Testis (tissue), 3 donors: ENCODE data around the gene QRFP. TPM values are rescaled to one million over a fixed set of nuclear protein-coding genes. Genes with fewer than 3 reads are reported as not detected.

ENCODE experiments used
- DNase-seq: peaks from one replicate; pipeline ENCODE4 v3.0.0-alpha.2; 2019
- H3K27ac ChIP-seq, 2 donors: fragments of 200-600 bp; sonication (generic); one replicate each; pipeline ENCODE4 v1.5.1; 2019
- H3K27me3 ChIP-seq: fragments of 200-600 bp; sonication (generic); one replicate; pipeline ENCODE4 v1.5.1; 2019
- H3K36me3 ChIP-seq: fragments of 200-600 bp; sonication (generic); one replicate; pipeline ENCODE4 v1.5.1; 2017; ENCODE audit warnings: low read depth; ENCODE audit errors: missing control alignments
- H3K4me1 ChIP-seq: fragments of 200-600 bp; sonication (generic); one replicate; pipeline ENCODE4 v1.5.1; 2019
- H3K4me3 ChIP-seq, 2 donors: fragments of 200-600 bp; sonication (generic); one replicate each; pipeline ENCODE4 v1.5.1; 2017 to 2019
- H3K9me3 ChIP-seq: fragments of 200-600 bp; sonication (generic); one replicate; pipeline ENCODE4 v1.5.1; 2017
- POLR2A ChIP-seq: fragments of 450-650 bp; IDR thresholded peaks from one replicate; pipeline ENCODE4 v1.6.1; 2017; ENCODE audit warnings: antibody characterized with exemption, mild to moderate bottlenecking, moderate library complexity
- WGBS, 2 donors: methylation state at CpG; one replicate each; pipeline ENCODE4 v1.1.5; 2018; 5-methylcytosine and 5-hydroxymethylcytosine counted together
- intact Hi-C: fragments of 100-400 bp; cut with DNase I; formaldehyde crosslinking; loops from one replicate; pipeline ENCODE4 v1.15.1; 2023; ENCODE audit warnings: low total_unique reads
- polyA plus RNA-seq: library from polyadenylated mRNA; stranded (reverse); fragments of 350-450 nt; fragmentation: Illumina TruSeq; extraction: RNeasy Lipid Tissue Mini Kit (QIAGEN cat#74804); gene quantifications from one replicate; pipeline ENCODE4 v1.2.3, GENCODE V29; 2014; ENCODE audit warnings: low read depth, low replicate concordance; ENCODE audit not compliant: insufficient read depth
- total RNA-seq, 2 donors: library from RNA; depleted of rRNA; stranded (reverse); fragments of >200 nt; gene quantifications; one replicate each; pipeline ENCODE4 v1.2.3, GENCODE V29; 2016
- TF ChIP-seq, protein P1 (sequence below), 3 experiments: fragments of 450-650 bp in 2 of 3; fragments of 200-600 bp in 1 of 3; sonication (generic) in 1 of 3; IDR thresholded peaks; one replicate each; pipeline ENCODE4 v1.5.1; 2016 to 2019; ENCODE audit warnings: antibody characterized with exemption in 3 of 3, mild to moderate bottlenecking in 2 of 3, moderate library complexity in 1 of 3

The QRFP gene
- total and polyA plus RNA-seq, 3 donors from 2014 or later, result 0.24 TPM; not detected in 2

GRCh38 chr9:130930804-130931349 lies 34.3 kb upstream of the QRFP start:
- WGBS, 2 donors, result 88 to 95% methylated on average over 9 to 15 of the region's 15 CpGs
- intact Hi-C loops, result loop anchor here (10.0 kb wide), 1 partner anchor 66 kb away; no protein-coding TSS in a partner anchor
- Histone ChIP-seq H3K9me3 (no peaks in the 10 kb centered on the region), H3K27me3 (no peaks in the 10 kb centered on the region), H3K4me1 (peaks cover 34% of the 10 kb centered on the region), H3K27ac (no peak overlapping the region), H3K36me3 (no peaks in the 10 kb centered on the region), H3K4me3 (no peak overlapping the region)
- DNase-seq, result no peak
- TF ChIP-seq POLR2A, result no peak
- TF ChIP-seq, protein P1, sequence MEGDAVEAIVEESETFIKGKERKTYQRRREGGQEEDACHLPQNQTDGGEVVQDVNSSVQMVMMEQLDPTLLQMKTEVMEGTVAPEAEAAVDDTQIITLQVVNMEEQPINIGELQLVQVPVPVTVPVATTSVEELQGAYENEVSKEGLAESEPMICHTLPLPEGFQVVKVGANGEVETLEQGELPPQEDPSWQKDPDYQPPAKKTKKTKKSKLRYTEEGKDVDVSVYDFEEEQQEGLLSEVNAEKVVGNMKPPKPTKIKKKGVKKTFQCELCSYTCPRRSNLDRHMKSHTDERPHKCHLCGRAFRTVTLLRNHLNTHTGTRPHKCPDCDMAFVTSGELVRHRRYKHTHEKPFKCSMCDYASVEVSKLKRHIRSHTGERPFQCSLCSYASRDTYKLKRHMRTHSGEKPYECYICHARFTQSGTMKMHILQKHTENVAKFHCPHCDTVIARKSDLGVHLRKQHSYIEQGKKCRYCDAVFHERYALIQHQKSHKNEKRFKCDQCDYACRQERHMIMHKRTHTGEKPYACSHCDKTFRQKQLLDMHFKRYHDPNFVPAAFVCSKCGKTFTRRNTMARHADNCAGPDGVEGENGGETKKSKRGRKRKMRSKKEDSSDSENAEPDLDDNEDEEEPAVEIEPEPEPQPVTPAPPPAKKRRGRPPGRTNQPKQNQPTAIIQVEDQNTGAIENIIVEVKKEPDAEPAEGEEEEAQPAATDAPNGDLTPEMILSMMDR (IDR thresholded peaks at IDR 0.05), result no peak

DNA sequence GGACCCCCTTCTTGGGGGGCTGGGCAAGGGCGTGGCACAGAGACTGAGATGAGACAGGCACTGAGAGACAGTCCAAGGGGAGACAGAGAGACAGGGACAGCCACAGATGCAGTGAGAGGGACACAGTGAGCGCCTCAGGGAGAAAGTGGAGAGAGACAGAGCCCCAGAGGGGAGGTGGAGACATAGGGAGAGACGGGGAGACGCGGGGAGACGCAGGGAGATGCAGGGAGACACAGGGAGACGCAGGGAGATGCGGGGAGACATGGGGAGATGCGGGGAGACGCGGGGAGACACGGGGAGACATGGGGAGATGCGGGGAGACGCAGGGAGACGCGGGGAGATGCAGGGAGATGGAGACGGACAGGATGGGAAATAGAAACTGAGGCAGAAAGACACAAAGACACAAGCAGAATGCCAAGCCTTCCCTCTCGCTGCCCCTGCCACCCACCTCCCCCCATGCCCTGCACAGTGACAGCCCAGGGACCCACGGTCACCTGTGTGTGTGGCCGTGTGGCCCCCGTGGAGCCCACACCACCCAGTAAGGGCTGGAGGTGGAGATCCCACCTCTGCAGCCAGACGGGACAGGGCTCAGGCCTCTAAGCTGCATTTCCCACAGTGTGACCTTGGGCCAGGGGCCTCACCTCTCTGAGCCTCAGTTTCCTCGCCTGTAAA lies 33.7 kb upstream of the QRFP start:
- Histone ChIP-seq H3K4me1 (peaks cover 29% of the 10 kb centered on the region), H3K27me3 (no peaks in the 10 kb centered on the region)
- intact Hi-C loops, result loop anchor here (10.0 kb wide), 1 partner anchor 65 kb away; no protein-coding TSS in a partner anchor

DNA sequence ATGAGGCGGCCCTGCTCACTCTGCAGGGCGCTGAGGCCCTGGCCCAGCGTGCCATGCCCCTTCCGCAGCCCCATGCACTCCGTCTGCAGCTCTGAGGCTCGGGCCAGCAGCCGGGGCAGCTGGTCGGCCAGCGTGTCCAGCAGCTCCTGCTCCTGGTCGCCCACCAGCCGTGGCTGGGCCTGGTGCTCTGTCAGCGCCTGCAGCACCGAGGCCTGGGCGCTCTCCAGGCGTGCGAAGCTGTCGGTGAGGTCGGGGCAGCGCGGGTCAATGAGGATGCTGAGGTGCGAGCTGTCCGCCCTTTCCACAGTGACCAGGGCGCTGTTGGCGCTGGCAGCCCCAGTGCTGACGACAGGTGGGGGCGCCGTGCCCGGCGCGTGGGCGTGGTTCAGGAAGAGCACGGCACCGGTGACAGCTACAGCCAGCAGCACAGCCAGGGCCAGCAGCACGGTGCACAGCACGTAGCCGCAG lies 33.0 kb upstream of the QRFP start:
- no peak for DNase-seq
- Histone ChIP-seq H3K36me3 (no peaks in the 10 kb centered on the region), H3K9me3 (no peaks in the 10 kb centered on the region), H3K4me3 (no peak overlapping the region), H3K27ac (no peak overlapping the region), H3K4me1 (peaks cover 23% of the 10 kb centered on the region), H3K27me3 (no peaks in the 10 kb centered on the region)
- TF ChIP-seq, protein P1 (IDR thresholded peaks at IDR 0.05), result no peak
- no peak for TF ChIP-seq POLR2A
- intact Hi-C loops, result loop anchor here (10.0 kb wide), 1 partner anchor 65 kb away; no protein-coding TSS in a partner anchor
- WGBS, 2 donors, result 94 to 100% methylated on average over 5 to 36 of the region's 36 CpGs

More for the DNA sequence above, 33.7 kb upstream of the QRFP start:
- no peaks in the 10 kb centered on the region for H3K36me3 ChIP-seq
- no peak for DNase-seq
- H3K9me3 ChIP-seq, result no peaks in the 10 kb centered on the region
- H3K4me3 ChIP-seq, result no peak overlapping the region
- 89 to 93% methylated on average over 22 to 23 of the region's 23 CpGs for WGBS, 2 donors
- no peak overlapping the region for H3K27ac ChIP-seq
- TF ChIP-seq, protein P1 (IDR thresholded peaks at IDR 0.05), result no peak
- TF ChIP-seq POLR2A, result no peak

DNA sequence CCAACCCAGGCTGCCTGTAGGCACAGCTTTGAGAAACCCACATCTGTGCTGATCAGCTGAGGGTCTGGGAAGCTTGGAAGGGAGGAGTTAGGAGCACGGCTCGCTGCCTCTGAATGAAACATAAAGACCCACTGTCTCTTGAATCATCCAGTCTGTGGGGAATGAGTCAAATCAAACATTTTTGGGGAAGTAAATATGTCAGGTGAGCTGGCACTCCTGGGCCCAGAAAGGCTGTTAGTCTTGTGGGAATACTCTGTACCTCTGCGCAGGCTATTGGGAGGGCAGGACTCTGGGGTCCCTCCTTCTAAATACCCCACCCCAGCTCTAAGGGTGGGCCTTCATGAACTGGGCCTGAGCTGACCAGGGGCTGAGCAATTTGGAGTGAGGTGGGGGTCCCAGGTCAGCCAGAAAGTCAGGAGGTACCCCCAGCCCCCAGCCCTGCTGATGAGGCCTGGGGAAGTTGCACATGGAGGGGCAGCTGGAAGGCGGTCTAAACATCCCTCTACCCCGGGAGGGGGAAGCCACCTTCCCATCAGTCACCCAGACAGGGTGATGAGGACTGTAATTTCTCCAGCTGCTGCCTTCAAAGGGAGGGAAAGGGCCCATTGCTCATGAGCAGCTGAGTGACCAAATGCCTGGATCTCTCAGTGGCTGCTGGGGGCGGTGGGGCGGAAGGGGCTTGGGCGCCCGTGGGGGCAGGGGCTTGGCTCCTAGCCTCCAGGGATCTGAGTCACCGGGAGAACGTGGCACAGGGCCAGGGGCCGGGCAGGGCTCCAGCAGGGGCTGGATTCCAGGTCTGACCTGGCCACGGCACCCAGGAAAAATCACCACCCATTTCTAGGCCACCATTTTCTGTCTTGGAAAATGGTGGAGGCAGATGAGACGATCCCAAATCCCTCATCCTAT lies 31.6 kb upstream of the QRFP start:
- no peak for DNase-seq
- WGBS, 2 donors, result 62 to 63% methylated on average over 8 to 14 of the region's 14 CpGs
- no peak overlapping the region for H3K4me3 ChIP-seq
- peaks cover 19% of the 10 kb centered on the region for H3K4me1 ChIP-seq
- no peaks in the 10 kb centered on the region for H3K36me3 ChIP-seq
- intact Hi-C loops, result no loop called here
- H3K27me3 ChIP-seq, result no peaks in the 10 kb centered on the region
- no peak overlapping the region for H3K27ac ChIP-seq
- TF ChIP-seq, protein P1 (IDR thresholded peaks at IDR 0.05), result no peak
- TF ChIP-seq POLR2A, result no peak
- no peaks in the 10 kb centered on the region for H3K9me3 ChIP-seq
